Activated CD8-positive, alpha-beta T cell treated with anti-CD3 and anti-CD28 coated beads for 36 hours (primary cell): Measurements from ENCODE around the gene TBCCD1. TPM values are rescaled to one million over a fixed set of nuclear protein-coding genes. Genes with fewer than 3 reads are reported as not detected.

Source experiments
- ATAC-seq: fragments of 200-7000 bp; cut with Tn5 transposase; one replicate; pipeline ENCODE4 v1.10.0; 2021; ENCODE audit warnings: mild to moderate bottlenecking, moderate library complexity
- CTCF ChIA-PET: fragments of 350-600 bp; sonication (Branson Sonifier 250); formaldehyde crosslinking; loops from one replicate; lab custom pipeline; 2021; ENCODE audit warnings: antibody characterized with exemption; lab: Charles Lee
- POLR2A ChIA-PET: fragments of 350-600 bp; sonication (Branson Sonifier 250); formaldehyde crosslinking; loops from one replicate; lab custom pipeline; 2021; ENCODE audit warnings: antibody characterized with exemption; lab: Charles Lee
- DNase-seq: peaks from one replicate; pipeline ENCODE4 v3.0.0-alpha.2; 2020
- H3K27ac Mint-ChIP-seq: one replicate; pipeline ENCODE4 v1.8.0; 2021; ENCODE audit warnings: mild to moderate bottlenecking, mixed read lengths
- H3K27me3 Mint-ChIP-seq: one replicate; pipeline ENCODE4 v1.8.0; 2021; ENCODE audit warnings: mixed read lengths
- H3K36me3 Mint-ChIP-seq: one replicate; pipeline ENCODE4 v1.8.0; 2021; ENCODE audit warnings: low read depth, mixed read lengths
- H3K4me1 Mint-ChIP-seq: one replicate; pipeline ENCODE4 v1.8.0; 2021; ENCODE audit warnings: low read depth, mixed read lengths
- H3K4me3 Mint-ChIP-seq: one replicate; pipeline ENCODE4 v1.8.0; 2021; ENCODE audit warnings: mild to moderate bottlenecking, moderate library complexity, mixed read lengths
- H3K9me3 Mint-ChIP-seq: one replicate; pipeline ENCODE4 v1.8.0; 2021; ENCODE audit warnings: mixed read lengths
- CTCF ChIP-seq: fragments of 200-600 bp; IDR thresholded peaks from one replicate; pipeline ENCODE4 v1.8.0; 2022; ENCODE audit warnings: antibody characterized with exemption, mild to moderate bottlenecking
- intact Hi-C: fragments of 100-400 bp; cut with micrococcal nuclease; formaldehyde crosslinking; loops from one replicate; pipeline ENCODE4 v1.10.0; 2022
- total RNA-seq, 2 experiments: library from RNA; stranded (reverse); gene quantifications; one replicate each; pipeline ENCODE4 v1.2.3, GENCODE V29; 2021

Gene TBCCD1
- total RNA-seq, 2 experiments from 2014 or later: 9.8 to 10.8 TPM

GRCh38 chr3:186516646-186517045, 50.5 kb downstream of the TBCCD1 start:
- Mint-ChIP-seq H3K4me3 (no peak overlapping the region), H3K27ac (no peak overlapping the region), H3K4me1 (peaks cover 75% of the 10 kb centered on the region), H3K36me3 (peaks cover 3% of the 10 kb centered on the region), H3K9me3 (peaks cover 4% of the 10 kb centered on the region), H3K27me3 (no peaks in the 10 kb centered on the region)
- no peak for TF ChIP-seq CTCF
- ChIA-PET CTCF (interaction anchor here (0.8 to 5.9 kb wide), 5 partner anchors 13 to 573 kb away, joined by 3 to 82 read pairs (median 3); no protein-coding TSS in a partner anchor), POLR2A (interaction anchor here (1.2 kb wide), 1 partner anchor 20 kb away, joined by 4 read pairs; no protein-coding TSS in a partner anchor)
- no peak for DNase-seq
- intact Hi-C loops: no loop called here
- no peak for ATAC-seq

- peak overlapping the region; percentile 22 for H3K27ac Mint-ChIP-seq
- peaks cover 73% of the 10 kb centered on the region for H3K4me1 Mint-ChIP-seq
- no peaks in the 10 kb centered on the region for H3K27me3 Mint-ChIP-seq
- ChIA-PET POLR2A (no interaction called here), CTCF (interaction anchor here (5.9 kb wide), 1 partner anchor 22 kb away, joined by 82 read pairs; no protein-coding TSS in a partner anchor)
- no peak overlapping the region for H3K4me3 Mint-ChIP-seq
- DNase-seq (peak; percentile 60), ATAC-seq (no peak)
- intact Hi-C loops: loop anchor here (2.0 kb wide), 1 partner anchor 20 kb away; no protein-coding TSS in a partner anchor
- H3K9me3 Mint-ChIP-seq: peaks cover 4% of the 10 kb centered on the region
- no peak for TF ChIP-seq CTCF
- peaks cover 3% of the 10 kb centered on the region for H3K36me3 Mint-ChIP-seq
Observed at GRCh38 chr3:186515125-186515524, 52.0 kb downstream of the TBCCD1 start.

- Mint-ChIP-seq H3K4me1 (peaks cover 68% of the 10 kb centered on the region), H3K27me3 (no peaks in the 10 kb centered on the region), H3K9me3 (peaks cover 4% of the 10 kb centered on the region), H3K27ac (peak overlapping the region; percentile 0), H3K4me3 (no peak overlapping the region), H3K36me3 (peaks cover 3% of the 10 kb centered on the region)
- peak; percentile 40 for ATAC-seq
- POLR2A ChIA-PET: no interaction called here
- intact Hi-C loops: loop anchor here (2.0 kb wide), 1 partner anchor 20 kb away; no protein-coding TSS in a partner anchor
- peak; percentile 25 for DNase-seq
- CTCF ChIA-PET: interaction anchor here (1.1 kb wide), 3 partner anchors 20 to 102 kb away, joined by 3 to 5 read pairs (median 4); no protein-coding TSS in a partner anchor
- no peak for TF ChIP-seq CTCF
Observed at GRCh38 chr3:186514296-186515002, 52.7 kb downstream of the TBCCD1 start.

GRCh38 chr3:186513386-186513785, 53.8 kb downstream of the TBCCD1 start:
- Mint-ChIP-seq H3K36me3 (peaks cover 3% of the 10 kb centered on the region), H3K4me3 (no peak overlapping the region), H3K27me3 (no peaks in the 10 kb centered on the region), H3K27ac (no peak overlapping the region), H3K9me3 (peaks cover 4% of the 10 kb centered on the region), H3K4me1 (peaks cover 57% of the 10 kb centered on the region)
- POLR2A ChIA-PET: interaction anchor here (0.6 to 1.0 kb wide), 2 partner anchors 70 to 270 kb away, joined by 3 read pairs; partner anchors contain the start of gene EIF4A2
- no peak for ATAC-seq
- DNase-seq: no peak
- CTCF ChIA-PET: interaction anchor here (0.8 to 1.4 kb wide), 10 partner anchors 10 to 570 kb away, joined by 3 to 5 read pairs (median 3); no protein-coding TSS in a partner anchor
- no peak for TF ChIP-seq CTCF
- intact Hi-C loops: no loop called here
